GM23338 (cell line): ENCODE results near the gene STK4. TPM values are rescaled to one million over a fixed set of nuclear protein-coding genes. Genes with fewer than 3 reads are reported as not detected.

ENCODE experiments used
- ATAC-seq: fragments of 200-7000 bp; cut with Tn5 transposase; 3 replicates; pipeline ENCODE4 v1.9.1; 2020
- DNase-seq: peaks from one replicate; pipeline ENCODE4 v3.0.0-alpha.2; 2015; ENCODE audit warnings: low spot score
- H2AFZ ChIP-seq: fragments of 200-600 bp; sonication (generic); 2 replicates; pipeline ENCODE4 v1.8.0; 2016; ENCODE audit warnings: antibody characterized with exemption, mild to moderate bottlenecking, moderate library complexity
- H3F3A ChIP-seq: fragments of 200-600 bp; sonication (generic); replicated peaks from 2 replicates; pipeline ENCODE4 v1.8.0; 2017; ENCODE audit warnings: antibody characterized with exemption, mixed run types, low read depth
- H3K27ac ChIP-seq: fragments of 200-600 bp; sonication (generic); 2 replicates; pipeline ENCODE4 v1.6.1; 2016; ENCODE audit warnings: low read depth
- H3K27me3 ChIP-seq: fragments of 200-600 bp; sonication (generic); 2 replicates; pipeline ENCODE4 v1.8.0; 2016; ENCODE audit warnings: mild to moderate bottlenecking, mixed run types, moderate library complexity; ENCODE audit not compliant: insufficient read depth
- H3K36me3 ChIP-seq: fragments of 200-600 bp; sonication (generic); 2 replicates; pipeline ENCODE4 v1.8.0; 2016; ENCODE audit warnings: mild to moderate bottlenecking; ENCODE audit not compliant: insufficient read depth
- H3K4me1 ChIP-seq: fragments of 200-600 bp; sonication (generic); 2 replicates; pipeline ENCODE4 v1.8.0; 2016; ENCODE audit warnings: mild to moderate bottlenecking, moderate library complexity; ENCODE audit not compliant: insufficient read depth
- H3K4me2 ChIP-seq: fragments of 200-600 bp; sonication (generic); 2 replicates; pipeline ENCODE4 v1.7.1; 2017; ENCODE audit warnings: mixed run types
- H3K4me3 ChIP-seq: fragments of 200-600 bp; sonication (generic); 2 replicates; pipeline ENCODE4 v1.6.1; 2016; ENCODE audit warnings: mixed run types
- H3K79me2 ChIP-seq: fragments of 200-600 bp; sonication (generic); replicated peaks from 2 replicates; pipeline ENCODE4 v1.8.0; 2017; ENCODE audit warnings: mild to moderate bottlenecking; ENCODE audit not compliant: insufficient read depth
- H3K9me2 ChIP-seq: fragments of 200-600 bp; sonication (generic); 2 replicates; pipeline ENCODE4 v1.8.0; 2017; ENCODE audit not compliant: insufficient read depth
- H4K20me1 ChIP-seq: fragments of 200-600 bp; sonication (generic); replicated peaks from 2 replicates; pipeline ENCODE4 v1.8.0; 2017; ENCODE audit warnings: mild to moderate bottlenecking; ENCODE audit not compliant: insufficient read depth
- H3K27ac Mint-ChIP-seq: 2 replicates; pipeline ENCODE4 v1.8.0; 2020; ENCODE audit warnings: inconsistent platforms, mild to moderate bottlenecking, moderate library complexity, mixed read lengths
- H3K27me3 Mint-ChIP-seq: 3 replicates; pipeline ENCODE4 v1.8.0; 2022; ENCODE audit warnings: low read depth, mild to moderate bottlenecking, moderate library complexity, mixed read lengths, inconsistent platforms; ENCODE audit not compliant: insufficient read depth, poor library complexity
- H3K36me3 Mint-ChIP-seq: 3 replicates; pipeline ENCODE4 v1.8.0; 2021; ENCODE audit warnings: low read depth, mild to moderate bottlenecking, inconsistent platforms, moderate library complexity, mixed read lengths
- H3K4me1 Mint-ChIP-seq: 3 replicates; pipeline ENCODE4 v1.8.0; 2020; ENCODE audit warnings: mild to moderate bottlenecking, inconsistent platforms, mixed read lengths
- H3K4me3 Mint-ChIP-seq: 3 replicates; pipeline ENCODE4 v1.8.0; 2021; ENCODE audit warnings: moderate library complexity, mild to moderate bottlenecking, inconsistent platforms, mixed read lengths
- H3K9me3 Mint-ChIP-seq: 3 replicates; pipeline ENCODE4 v1.8.0; 2020; ENCODE audit warnings: moderate library complexity, mild to moderate bottlenecking, inconsistent platforms, mixed read lengths
- CREB1 ChIP-seq: fragments of 250-450 bp; sonication (Bioruptor Pico); IDR thresholded peaks from 2 replicates; pipeline ENCODE4 v1.5.0; 2020; ENCODE audit warnings: low read depth, mild to moderate bottlenecking, moderate library complexity
- EZH2 ChIP-seq: fragments of 200-600 bp; sonication (generic); IDR thresholded peaks from one replicate; pipeline ENCODE4 v1.8.0; 2017; ENCODE audit warnings: antibody characterized with exemption, mild to moderate bottlenecking, low read depth; ENCODE audit not compliant: unreplicated experiment
- EZH2phosphoT487 ChIP-seq: fragments of 200-600 bp; sonication (generic); IDR thresholded peaks from one replicate; pipeline ENCODE4 v1.8.1; 2018; ENCODE audit warnings: antibody characterized with exemption; ENCODE audit not compliant: unreplicated experiment
- JUNB ChIP-seq: IDR thresholded peaks from one replicate; pipeline ENCODE4 v1.6.1; 2016; ENCODE audit warnings: antibody characterized with exemption; ENCODE audit not compliant: unreplicated experiment
- NANOG ChIP-seq: IDR thresholded peaks from 2 replicates; pipeline ENCODE4 v1.6.1; 2016; ENCODE audit warnings: antibody characterized with exemption, borderline replicate concordance
- STAT1 ChIP-seq: IDR thresholded peaks from one replicate; pipeline ENCODE4 v1.6.1; 2016; ENCODE audit warnings: antibody characterized with exemption; ENCODE audit not compliant: unreplicated experiment
- ZNF114 ChIP-seq: fragments of 250-450 bp; sonication (Bioruptor Pico); IDR thresholded peaks from 2 replicates; pipeline ENCODE4 v1.5.0; 2020; ENCODE audit warnings: mild to moderate bottlenecking, moderate library complexity
- polyA plus RNA-seq: library from polyadenylated mRNA; unstranded; fragments of >200 nt; fragmentation: Nextera tagmentation; extraction: Ambion mirVana; gene quantifications from 2 replicates; pipeline ENCODE4 v1.2.1, GENCODE V29; 2016
- total RNA-seq: library from RNA; depleted of rRNA; stranded (reverse); fragments of >200 nt; shearing (Covaris generic); gene quantifications from 2 replicates; pipeline ENCODE4 v1.2.3, GENCODE V29; 2014
- TF ChIP-seq, protein P1 (sequence below): fragments of 250-450 bp; sonication (Bioruptor Pico); IDR thresholded peaks from 2 replicates; pipeline ENCODE4 v1.5.0; 2020; ENCODE audit warnings: mild to moderate bottlenecking, moderate library complexity
- TF ChIP-seq, protein P2 (sequence below), 2 experiments: fragments of 200-600 bp in 1 of 2; sonication (generic) in 1 of 2; conservative IDR thresholded peaks; 2 replicates each; pipeline versions ENCODE4 v1.5.1 to v1.6.1; 2016 to 2017; ENCODE audit warnings: antibody characterized with exemption in 2 of 2, low read depth in 2 of 2, mild to moderate bottlenecking in 2 of 2, moderate library complexity in 1 of 2
- TF ChIP-seq, protein P3 (sequence below): IDR thresholded peaks from one replicate; pipeline ENCODE4 v1.6.1; 2018; ENCODE audit warnings: antibody characterized with exemption; ENCODE audit not compliant: unreplicated experiment

The STK4 gene
- total and polyA plus RNA-seq, 2 experiments from 2014 or later, result 37.7 to 58.7 TPM

DNA sequence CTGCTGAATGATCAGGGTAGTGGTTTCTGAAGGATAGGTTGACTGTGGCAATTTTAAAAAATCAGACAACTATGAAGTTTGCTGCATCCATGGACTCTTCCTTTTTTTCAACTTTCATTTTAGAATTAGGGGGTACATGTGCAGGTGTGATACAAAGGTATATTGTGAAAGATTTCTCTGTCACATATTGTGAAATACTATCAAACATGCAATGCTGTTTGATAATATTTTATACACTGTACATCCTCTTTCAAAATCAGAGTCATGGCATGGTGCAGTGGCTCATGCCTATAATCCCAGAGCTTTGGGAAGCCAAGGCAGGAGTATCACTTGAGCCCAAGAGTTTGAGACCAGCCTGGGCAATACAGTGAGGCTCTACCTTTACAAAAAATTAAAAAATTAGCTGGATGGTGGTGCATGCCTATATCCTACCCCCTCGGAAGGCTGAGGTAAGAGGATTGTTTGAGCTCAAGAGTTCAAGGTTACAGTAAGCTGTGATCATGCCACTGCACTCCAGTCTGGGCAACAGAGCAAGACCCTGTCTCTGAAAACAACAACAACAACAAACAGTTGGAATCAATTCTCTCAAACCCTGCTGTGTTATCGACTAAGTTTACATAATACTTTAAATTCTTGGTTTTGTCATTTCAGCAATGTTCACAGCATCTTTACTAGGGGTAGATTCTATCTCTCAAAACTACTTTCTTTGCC lies 153.4 kb downstream of the STK4 start (continued):
- TF ChIP-seq, protein P1, sequence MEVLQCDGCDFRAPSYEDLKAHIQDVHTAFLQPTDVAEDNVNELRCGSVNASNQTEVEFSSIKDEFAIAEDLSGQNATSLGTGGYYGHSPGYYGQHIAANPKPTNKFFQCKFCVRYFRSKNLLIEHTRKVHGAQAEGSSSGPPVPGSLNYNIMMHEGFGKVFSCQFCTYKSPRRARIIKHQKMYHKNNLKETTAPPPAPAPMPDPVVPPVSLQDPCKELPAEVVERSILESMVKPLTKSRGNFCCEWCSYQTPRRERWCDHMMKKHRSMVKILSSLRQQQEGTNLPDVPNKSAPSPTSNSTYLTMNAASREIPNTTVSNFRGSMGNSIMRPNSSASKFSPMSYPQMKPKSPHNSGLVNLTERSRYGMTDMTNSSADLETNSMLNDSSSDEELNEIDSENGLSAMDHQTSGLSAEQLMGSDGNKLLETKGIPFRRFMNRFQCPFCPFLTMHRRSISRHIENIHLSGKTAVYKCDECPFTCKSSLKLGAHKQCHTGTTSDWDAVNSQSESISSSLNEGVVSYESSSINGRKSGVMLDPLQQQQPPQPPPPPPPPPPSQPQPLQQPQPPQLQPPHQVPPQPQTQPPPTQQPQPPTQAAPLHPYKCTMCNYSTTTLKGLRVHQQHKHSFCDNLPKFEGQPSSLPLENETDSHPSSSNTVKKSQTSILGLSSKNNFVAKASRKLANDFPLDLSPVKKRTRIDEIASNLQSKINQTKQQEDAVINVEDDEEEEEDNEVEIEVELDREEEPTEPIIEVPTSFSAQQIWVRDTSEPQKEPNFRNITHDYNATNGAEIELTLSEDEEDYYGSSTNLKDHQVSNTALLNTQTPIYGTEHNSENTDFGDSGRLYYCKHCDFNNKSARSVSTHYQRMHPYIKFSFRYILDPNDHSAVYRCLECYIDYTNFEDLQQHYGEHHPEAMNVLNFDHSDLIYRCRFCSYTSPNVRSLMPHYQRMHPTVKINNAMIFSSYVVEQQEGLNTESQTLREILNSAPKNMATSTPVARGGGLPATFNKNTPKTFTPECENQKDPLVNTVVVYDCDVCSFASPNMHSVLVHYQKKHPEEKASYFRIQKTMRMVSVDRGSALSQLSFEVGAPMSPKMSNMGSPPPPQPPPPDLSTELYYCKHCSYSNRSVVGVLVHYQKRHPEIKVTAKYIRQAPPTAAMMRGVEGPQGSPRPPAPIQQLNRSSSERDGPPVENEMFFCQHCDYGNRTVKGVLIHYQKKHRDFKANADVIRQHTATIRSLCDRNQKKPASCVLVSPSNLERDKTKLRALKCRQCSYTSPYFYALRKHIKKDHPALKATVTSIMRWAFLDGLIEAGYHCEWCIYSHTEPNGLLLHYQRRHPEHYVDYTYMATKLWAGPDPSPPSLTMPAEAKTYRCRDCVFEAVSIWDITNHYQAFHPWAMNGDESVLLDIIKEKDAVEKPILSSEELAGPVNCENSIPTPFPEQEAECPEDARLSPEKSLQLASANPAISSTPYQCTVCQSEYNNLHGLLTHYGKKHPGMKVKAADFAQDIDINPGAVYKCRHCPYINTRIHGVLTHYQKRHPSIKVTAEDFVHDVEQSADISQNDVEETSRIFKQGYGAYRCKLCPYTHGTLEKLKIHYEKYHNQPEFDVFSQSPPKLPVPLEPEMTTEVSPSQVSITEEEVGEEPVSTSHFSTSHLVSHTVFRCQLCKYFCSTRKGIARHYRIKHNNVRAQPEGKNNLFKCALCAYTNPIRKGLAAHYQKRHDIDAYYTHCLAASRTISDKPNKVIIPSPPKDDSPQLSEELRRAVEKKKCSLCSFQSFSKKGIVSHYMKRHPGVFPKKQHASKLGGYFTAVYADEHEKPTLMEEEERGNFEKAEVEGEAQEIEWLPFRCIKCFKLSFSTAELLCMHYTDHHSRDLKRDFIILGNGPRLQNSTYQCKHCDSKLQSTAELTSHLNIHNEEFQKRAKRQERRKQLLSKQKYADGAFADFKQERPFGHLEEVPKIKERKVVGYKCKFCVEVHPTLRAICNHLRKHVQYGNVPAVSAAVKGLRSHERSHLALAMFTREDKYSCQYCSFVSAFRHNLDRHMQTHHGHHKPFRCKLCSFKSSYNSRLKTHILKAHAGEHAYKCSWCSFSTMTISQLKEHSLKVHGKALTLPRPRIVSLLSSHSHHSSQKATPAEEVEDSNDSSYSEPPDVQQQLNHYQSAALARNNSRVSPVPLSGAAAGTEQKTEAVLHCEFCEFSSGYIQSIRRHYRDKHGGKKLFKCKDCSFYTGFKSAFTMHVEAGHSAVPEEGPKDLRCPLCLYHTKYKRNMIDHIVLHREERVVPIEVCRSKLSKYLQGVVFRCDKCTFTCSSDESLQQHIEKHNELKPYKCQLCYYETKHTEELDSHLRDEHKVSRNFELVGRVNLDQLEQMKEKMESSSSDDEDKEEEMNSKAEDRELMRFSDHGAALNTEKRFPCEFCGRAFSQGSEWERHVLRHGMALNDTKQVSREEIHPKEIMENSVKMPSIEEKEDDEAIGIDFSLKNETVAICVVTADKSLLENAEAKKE (CRISPR knock-in tag), result no peak
- TF ChIP-seq, protein P2, sequence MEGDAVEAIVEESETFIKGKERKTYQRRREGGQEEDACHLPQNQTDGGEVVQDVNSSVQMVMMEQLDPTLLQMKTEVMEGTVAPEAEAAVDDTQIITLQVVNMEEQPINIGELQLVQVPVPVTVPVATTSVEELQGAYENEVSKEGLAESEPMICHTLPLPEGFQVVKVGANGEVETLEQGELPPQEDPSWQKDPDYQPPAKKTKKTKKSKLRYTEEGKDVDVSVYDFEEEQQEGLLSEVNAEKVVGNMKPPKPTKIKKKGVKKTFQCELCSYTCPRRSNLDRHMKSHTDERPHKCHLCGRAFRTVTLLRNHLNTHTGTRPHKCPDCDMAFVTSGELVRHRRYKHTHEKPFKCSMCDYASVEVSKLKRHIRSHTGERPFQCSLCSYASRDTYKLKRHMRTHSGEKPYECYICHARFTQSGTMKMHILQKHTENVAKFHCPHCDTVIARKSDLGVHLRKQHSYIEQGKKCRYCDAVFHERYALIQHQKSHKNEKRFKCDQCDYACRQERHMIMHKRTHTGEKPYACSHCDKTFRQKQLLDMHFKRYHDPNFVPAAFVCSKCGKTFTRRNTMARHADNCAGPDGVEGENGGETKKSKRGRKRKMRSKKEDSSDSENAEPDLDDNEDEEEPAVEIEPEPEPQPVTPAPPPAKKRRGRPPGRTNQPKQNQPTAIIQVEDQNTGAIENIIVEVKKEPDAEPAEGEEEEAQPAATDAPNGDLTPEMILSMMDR (conservative IDR thresholded peaks at IDR 0.05; ENCODE audit: low read depth in 2 of 2), result no peak
- TF ChIP-seq EZH2phosphoT487 (no peak), JUNB (no peak)

DNA sequence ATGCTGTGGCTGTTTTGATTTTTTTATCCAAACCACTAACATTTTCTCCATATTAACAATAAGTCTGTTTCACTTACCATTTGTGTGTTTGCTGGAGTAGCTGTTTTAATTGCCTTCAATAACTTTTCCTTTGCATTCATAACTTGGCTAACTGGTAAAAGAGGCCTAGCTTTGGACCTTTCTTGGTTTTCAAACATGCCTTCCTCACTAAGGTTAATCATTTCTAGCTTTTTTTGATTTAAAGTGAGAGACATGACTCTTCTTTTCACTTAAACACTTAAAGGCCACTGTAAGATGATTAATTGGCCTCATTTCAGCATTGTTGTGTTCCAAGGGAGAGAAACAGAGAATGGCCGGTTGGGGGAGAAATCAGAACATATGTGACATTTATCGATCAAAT lies 155.1 kb downstream of the STK4 start:
- Histone ChIP-seq H4K20me1 (no peaks in the 10 kb centered on the region), H3K4me1 (no peaks in the 10 kb centered on the region), H3K36me3 (no peaks in the 10 kb centered on the region), H3K4me2 (no peak overlapping the region), H2AFZ (no peak overlapping the region), H3K9me2 (no peaks in the 10 kb centered on the region), H3K27me3 (no peaks in the 10 kb centered on the region), H3K4me3 (no peak overlapping the region), H3F3A (no peaks in the 10 kb centered on the region), H3K27ac (no peak overlapping the region), H3K79me2 (no peaks in the 10 kb centered on the region)
- Mint-ChIP-seq H3K4me3 (no peak overlapping the region), H3K27ac (no peak overlapping the region), H3K4me1 (no peaks in the 10 kb centered on the region), H3K27me3 (no peaks in the 10 kb centered on the region), H3K9me3 (no peaks in the 10 kb centered on the region), H3K36me3 (no peaks in the 10 kb centered on the region)
- ATAC-seq, result no peak
- no peak for DNase-seq
- TF ChIP-seq STAT1 (no peak), ZNF114 (no peak), CREB1 (CRISPR knock-in tag) (no peak), NANOG (no peak), EZH2 (no peak)
- TF ChIP-seq, protein P3, sequence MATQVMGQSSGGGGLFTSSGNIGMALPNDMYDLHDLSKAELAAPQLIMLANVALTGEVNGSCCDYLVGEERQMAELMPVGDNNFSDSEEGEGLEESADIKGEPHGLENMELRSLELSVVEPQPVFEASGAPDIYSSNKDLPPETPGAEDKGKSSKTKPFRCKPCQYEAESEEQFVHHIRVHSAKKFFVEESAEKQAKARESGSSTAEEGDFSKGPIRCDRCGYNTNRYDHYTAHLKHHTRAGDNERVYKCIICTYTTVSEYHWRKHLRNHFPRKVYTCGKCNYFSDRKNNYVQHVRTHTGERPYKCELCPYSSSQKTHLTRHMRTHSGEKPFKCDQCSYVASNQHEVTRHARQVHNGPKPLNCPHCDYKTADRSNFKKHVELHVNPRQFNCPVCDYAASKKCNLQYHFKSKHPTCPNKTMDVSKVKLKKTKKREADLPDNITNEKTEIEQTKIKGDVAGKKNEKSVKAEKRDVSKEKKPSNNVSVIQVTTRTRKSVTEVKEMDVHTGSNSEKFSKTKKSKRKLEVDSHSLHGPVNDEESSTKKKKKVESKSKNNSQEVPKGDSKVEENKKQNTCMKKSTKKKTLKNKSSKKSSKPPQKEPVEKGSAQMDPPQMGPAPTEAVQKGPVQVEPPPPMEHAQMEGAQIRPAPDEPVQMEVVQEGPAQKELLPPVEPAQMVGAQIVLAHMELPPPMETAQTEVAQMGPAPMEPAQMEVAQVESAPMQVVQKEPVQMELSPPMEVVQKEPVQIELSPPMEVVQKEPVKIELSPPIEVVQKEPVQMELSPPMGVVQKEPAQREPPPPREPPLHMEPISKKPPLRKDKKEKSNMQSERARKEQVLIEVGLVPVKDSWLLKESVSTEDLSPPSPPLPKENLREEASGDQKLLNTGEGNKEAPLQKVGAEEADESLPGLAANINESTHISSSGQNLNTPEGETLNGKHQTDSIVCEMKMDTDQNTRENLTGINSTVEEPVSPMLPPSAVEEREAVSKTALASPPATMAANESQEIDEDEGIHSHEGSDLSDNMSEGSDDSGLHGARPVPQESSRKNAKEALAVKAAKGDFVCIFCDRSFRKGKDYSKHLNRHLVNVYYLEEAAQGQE, result no peak
